ENCODE results near the gene SLC9A8. TPM values are rescaled to one million over a fixed set of nuclear protein-coding genes. Genes with fewer than 3 reads are reported as not detected.

SLC9A8 gene
- total RNA-seq, 1 donor from 2014 or later, result 12.0 TPM

DNA sequence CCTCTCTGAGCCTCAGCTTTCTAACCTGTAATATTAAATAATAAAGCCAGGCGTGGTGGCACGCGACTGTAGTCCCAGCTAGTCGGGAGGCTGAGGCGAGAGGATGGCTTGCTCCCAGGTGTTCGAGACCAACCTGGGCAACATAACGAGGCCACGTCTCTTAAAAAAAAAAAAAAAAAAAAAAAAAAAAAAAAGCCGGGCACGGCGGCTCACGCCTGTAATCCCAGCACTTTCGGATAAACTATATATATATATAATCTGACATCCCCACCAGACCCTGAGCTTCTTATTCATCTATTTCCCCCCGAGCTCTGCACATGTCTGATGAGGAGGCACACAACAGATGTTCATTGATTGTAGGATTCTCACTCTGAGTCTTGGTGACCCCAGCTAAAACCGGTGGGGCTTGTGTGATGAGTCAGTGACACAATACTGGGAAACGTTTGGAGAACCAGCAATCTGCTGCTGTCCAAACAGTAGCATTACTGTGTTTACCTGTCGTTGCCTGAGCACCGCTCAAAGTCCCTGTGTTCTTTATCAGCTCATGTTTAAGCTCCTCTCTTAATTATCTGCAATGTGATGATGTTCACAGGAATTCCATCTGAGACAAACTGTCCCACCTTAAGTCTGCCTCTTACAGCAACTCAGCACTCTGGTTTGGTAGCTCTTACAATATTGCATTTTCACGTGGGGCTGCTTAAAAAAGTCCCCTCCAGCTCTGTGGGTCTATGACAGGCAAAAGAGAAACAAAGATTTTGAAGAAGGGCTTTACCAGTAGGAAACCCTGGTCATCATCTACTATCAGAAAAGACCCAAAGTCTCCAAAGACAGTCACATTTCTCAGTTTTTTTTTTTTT, 103.7 kb downstream of the SLC9A8 start:
- peak; percentile 53 for ATAC-seq

DNA sequence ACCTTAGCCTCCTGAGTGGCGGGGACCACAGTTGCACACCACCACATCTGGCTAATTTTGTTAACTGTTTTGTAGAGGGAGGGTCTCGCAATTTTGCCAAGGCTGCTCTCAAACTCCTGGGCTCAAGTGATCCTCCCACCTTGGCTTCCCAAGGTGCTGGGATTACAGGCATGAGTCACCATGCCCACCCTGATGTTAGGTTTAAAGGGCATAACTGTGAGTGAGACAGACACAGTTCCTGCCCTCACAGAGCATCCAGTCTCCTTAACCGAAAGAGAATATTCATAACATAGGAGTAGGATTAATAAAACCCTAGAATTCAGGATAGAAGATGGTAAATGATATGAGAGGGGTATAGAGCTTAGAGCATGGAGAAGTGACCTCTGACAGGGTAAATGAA, 105.8 kb downstream of the SLC9A8 start:
- no peak for ATAC-seq

DNA sequence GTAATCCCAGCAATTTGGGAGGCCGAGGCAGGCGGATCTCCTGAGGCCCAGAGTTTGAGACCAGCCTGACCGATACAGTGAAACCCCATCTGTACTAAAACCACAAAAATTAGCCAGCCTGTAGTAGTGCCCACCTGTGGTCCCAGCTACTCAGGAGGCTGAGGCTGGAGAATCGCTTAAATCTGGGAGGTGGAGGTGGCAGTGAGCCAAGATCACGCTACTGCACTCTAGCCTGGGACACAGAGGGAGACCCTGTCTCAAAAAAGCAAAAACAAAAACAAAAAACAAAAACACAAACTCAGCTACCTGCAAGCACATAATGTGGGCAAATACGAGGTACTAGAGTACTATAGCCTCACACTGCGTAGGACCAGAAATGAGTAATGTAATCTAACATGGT, 106.4 kb downstream of the SLC9A8 start:
- no peak for ATAC-seq

DNA sequence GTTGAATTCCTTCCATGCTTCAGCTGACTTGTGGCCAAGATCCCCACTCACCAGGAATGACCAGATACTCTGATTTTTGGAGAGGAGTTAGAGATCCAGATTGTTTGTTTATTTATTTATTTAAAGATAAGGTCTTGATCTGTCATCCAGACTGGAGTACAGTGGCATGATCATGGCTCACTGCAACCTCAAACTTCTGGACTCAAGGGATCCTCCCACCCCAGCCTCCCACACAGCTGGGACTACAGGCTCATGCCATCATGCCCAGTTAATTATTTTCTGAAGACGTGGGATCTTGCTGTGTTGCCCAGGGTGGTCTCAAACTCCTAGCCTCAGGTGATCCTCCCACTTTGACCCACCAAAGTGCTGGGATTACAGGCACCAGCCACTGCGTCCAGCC, 106.8 kb downstream of the SLC9A8 start:
- ATAC-seq, result no peak

DNA sequence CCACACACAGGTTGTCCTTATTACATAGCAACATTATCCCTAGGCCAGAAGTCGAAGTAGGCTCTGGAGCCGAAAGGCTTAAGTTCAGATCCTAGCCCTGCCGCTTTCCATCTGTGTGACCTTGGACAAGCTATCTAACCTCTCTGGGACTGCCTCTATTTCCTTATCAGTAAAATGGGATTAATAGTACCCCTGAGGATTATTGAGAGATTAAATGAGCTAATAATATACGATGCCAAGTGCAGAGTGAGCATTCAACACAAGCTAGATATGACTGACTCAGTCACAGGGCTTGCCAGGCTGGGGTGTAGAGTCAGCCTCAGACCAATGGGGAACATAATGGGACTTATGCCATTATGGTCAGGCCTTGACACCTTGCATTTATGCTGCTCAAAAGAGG, 111.6 kb downstream of the SLC9A8 start:
- peak; percentile 26 for ATAC-seq

DNA sequence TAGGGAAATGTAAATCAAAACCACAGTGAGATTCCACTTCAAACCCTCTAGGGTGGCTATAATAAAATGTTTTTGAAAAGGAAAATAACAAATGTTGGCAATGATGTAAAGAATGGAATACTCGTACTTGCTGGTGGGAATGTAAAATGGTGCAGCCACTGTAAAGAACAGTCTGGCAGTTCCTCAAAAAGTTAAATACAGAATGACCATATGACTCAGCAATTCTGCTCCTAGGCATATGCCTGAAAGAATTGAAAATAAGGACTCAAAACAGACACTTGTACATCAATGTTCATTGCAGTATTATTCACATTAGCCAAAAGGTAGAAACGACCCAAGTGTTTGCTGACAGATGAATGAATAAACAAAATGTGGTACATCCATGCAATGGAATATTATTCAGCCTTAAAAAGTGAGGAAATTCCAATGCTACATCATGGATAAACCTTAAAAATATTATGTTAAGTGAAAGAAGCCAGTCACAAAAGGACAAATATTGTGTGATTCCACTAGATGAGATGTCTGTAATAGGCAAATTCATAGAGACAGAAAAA, 113.3 kb downstream of the SLC9A8 start:
- ATAC-seq, result no peak

DNA sequence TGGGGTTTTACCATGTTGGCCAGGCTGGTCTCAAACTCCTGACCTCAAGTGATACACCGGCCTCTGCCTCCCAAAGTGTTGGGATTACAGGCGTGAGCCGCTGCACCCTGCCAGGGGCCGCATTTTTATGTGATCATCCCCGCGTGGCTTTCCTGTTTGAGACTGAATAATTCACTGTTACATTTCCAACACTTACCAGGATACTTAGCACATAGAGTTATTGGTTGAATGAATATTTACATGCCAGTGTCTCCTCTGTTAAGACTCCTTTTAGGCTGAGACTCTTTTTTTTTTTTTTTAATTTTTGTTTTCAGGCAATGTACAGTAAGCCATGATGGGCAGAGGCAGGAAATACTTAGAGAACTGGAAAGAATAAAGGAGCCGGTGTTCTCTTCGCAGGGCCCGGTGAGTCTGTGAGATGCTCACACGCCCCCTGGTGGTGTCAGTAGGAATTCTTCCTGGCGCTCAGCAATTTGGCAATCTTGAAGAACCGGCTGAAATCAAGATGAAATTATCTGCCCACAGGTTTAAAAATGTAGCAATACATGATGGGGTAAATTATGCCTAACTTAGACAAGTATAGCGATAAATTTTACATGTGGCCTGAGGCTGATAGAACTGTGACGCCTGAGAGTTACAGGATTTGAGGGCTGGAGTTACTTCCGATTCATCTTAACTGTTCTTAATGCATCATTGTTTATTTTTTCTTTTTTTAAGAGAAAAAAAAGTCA, 115.9 kb downstream of the SLC9A8 start:
- ATAC-seq, result peak; percentile 86

DNA sequence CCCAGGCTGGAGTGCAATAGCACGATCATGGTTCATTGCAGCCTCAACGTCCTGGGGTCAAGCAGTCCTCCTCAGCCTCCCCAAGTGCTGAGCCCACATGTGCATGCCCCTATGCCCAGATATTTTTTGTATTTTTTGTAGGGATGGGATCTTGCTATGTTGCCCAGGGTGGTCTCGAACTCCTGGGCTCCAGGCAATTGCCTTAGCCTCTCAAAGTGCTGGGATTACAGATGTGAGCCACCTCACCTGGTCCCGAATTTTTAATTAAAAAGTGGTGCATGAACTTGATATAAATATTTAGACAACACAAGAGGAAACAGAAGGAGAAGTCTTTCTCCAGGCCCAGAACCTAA, 116.5 kb downstream of the SLC9A8 start:
- peak; percentile 12 for ATAC-seq

DNA sequence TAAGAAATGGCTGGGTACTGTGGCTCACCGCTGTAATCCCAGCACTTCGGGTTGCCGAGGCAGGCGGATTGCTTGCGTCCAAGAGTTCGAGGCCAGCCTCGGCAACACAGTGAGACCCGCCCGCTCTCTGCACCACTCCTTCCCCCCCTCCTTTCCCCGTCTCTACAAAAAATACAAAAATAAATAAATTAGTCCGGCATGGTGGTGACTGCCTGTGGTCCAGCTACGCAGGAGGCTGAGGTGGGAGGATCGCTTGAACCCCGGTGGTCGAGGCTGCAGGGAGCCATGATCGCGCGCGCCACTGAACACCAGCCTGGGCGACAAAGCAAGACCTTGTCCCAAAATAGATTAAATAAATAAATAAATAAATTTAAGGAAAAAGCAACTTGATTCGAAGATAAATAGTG, 123.1 kb downstream of the SLC9A8 start:
- peak; percentile 15 for ATAC-seq

DNA sequence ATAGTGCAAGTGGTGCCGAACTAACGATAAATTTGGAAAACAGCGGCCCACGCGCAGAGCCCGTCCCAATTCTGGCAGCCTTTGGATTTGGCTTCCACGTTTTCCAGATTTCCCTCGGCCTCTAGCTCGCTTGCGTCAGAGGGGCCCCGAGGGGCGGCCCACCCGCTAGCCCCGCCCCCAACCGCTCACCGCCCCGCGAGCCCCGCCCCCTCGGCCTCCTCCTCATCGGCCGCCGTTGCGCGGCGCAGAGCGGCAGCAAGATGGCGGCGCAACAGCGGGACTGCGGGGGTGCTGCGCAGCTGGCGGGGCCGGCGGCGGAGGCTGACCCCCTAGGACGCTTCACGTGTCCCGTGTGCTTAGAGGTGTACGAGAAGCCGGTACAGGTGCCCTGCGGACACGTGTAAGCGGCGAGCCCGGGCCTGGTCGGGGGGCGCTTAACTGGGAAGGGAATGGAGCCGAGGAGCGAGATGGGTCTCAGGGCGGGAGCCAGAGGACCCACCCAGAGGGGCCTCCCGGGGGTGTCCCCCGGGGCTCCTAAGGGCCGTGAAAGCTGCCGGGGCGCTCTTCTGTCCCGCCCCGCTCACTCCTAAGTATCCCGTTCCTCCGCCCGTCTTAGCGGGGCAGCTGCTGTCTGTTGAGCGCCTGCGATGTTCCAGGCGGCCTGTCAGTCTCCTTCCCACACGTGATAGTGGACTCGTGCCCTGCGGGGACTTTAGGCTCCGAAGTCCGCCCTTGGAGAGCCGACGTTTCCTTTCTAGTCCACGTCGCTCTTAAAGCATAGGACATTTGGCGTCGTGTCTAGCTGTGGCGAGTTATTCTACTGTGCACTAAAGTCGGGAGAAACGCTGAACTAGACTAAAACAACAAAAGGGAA, 123.8 kb downstream of the SLC9A8 start, which contains the start of gene RNF114:
RNF114 (plus strand) TSS at position 245 of the 874 bp plus-strand sequence; CDS start at position 261, 16 bp downstream.
- peak; percentile 97 for ATAC-seq

DNA sequence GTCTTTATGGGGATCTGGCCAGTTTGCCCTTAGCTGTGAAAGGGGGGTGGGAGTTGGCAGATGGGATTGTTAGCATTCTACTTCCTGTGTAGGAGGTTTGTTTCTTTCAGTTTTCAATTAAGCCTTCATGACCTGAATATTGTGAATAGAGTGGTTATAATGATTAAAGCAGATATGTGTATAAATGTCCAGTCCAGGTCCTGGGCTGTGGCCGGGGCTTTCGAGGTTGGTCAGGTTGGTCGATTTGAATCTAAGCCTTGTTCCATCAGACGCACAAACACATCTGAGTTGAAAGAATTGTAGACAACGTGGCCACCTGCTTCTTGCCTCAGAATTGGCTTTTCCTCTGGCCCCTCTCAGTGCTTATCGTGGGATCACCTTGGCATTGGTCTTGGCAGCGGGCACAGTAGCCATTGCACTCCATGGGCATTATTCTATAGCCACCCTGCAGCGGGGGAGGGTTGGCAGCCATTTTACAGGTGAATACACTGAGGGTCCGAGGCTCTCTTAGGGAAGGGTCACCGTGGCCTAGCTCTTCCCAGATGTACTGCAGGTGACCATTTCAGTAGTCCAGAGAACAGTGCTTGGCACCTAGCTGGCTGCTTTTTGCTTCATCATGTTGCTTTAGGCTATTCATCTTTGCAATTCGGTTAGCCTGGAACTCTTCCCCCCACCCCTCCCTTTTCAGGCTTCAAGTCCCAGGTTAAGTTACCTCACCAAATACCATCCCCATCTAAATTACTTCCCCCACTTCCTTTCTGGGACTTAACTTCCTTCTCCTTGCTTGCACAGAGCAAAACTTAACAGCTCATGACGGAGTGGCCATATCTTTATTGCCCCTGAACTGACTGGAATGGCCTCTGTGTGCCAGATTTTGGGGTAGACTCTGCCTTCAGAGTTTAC, 124.7 kb downstream of the SLC9A8 start:
- no peak for ATAC-seq

DNA sequence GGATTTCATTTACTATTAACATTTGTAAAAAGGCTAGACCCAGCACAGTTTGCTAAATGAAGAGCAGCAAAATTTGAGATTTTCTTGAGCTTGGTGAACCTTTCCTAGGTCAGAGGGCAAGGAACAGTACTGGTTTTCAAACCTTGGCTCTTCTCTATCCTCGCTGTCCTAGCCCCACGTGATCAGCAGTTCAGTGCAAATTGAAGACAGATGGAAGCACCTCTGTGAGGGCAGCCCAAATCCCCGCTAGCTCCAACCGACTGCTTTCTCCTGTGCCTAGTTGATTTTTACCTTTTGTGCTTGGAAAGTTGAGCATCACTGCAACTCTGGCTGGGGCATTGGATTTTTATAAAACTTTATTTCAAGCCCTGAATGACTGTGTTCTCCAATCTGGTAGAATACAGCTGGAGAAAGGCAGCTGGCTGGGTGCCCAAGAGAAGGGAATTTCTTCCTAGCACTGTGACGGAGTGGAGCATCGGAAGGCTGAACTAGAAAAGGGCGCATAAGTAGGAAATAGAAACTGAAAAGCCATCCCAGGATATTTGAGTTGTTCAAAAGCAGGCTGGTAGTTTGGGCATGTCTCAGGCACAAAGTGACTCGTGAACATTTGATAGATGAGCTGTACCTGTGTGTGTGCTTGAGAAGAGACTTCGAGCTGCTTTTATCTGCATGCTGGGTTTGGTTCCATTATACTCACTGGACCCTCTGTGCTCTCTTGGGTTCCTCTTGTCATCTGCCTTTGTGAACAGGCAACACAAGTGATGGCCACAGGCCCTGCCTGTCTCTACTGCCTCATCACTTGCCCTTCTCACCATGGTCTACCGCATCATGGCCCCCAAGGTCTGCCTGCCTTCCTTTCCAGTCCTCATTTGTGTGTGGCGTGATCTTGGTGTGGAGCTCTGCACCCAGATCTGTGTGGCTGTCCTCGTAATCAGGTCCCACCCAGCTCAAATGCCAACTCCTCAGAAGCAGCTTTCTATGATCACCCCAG, 125.8 kb downstream of the SLC9A8 start:
- ATAC-seq, result no peak

DNA sequence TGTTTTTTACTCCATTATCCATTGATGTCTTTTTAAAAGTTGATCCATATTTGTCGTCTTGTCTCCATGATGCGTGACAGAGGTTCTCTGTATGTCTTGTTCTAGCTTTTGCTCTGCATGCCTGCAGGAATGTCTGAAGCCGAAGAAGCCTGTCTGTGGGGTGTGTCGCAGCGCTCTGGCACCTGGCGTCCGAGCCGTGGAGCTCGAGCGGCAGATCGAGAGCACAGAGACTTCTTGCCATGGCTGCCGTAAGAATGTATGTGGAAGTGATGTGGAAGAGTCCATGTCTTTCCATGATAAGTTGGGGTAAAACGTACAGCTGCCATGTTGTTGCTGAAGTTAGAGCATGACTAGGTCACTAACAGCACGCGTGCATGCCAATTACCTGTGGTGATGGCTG, 128.8 kb downstream of the SLC9A8 start:
- ATAC-seq, result no peak

Other genes starting within 250 kb of the SLC9A8 start
- gene PTGIS, start 244.7 kb upstream of the SLC9A8 start, total RNA-seq, result 2.9 TPM
- gene B4GALT5, start 99.0 kb upstream of the SLC9A8 start, total RNA-seq, result 31.3 TPM
- 4.1 TPM for gene SPATA2, start 102.7 kb downstream of the SLC9A8 start, total RNA-seq
- gene RNF114, start 123.6 kb downstream of the SLC9A8 start, total RNA-seq, result 36.1 TPM
- 0.36 TPM for gene SNAI1, start 170.2 kb downstream of the SLC9A8 start, total RNA-seq